HFFc6 (cell line): ENCODE data around the gene FAM174C. TPM values are rescaled to one million over a fixed set of nuclear protein-coding genes. Genes with fewer than 3 reads are reported as not detected.

ENCODE experiments used
- DNase-seq: peaks from one replicate; pipeline ENCODE4 v3.0.0-alpha.2; 2018
- H3K27ac Mint-ChIP-seq: 2 replicates; pipeline ENCODE4 v1.8.0; 2020; ENCODE audit warnings: mild to moderate bottlenecking, mixed read lengths
- H3K27me3 Mint-ChIP-seq: 2 replicates; pipeline ENCODE4 v1.8.0; 2021; ENCODE audit warnings: mild to moderate bottlenecking, moderate library complexity, mixed read lengths; ENCODE audit not compliant: insufficient read depth
- H3K36me3 Mint-ChIP-seq: 2 replicates; pipeline ENCODE4 v1.8.0; 2021; ENCODE audit warnings: low read depth, mixed read lengths
- H3K4me1 Mint-ChIP-seq: 2 replicates; pipeline ENCODE4 v1.8.0; 2020; ENCODE audit warnings: low read depth, mixed read lengths
- H3K4me3 Mint-ChIP-seq: 2 replicates; pipeline ENCODE4 v1.8.0; 2020; ENCODE audit warnings: mild to moderate bottlenecking, moderate library complexity, mixed read lengths
- H3K9me3 Mint-ChIP-seq: 2 replicates; pipeline ENCODE4 v1.8.0; 2020; ENCODE audit warnings: mild to moderate bottlenecking, mixed read lengths
- total RNA-seq, 6 experiments: library from RNA; stranded (reverse); fragmentation: NEBNext Ultra II Directional; extraction: Animal tissue kit (Norgen Biotek cat#: 25700); gene quantifications; 2 replicates in 1 of 6; 3 replicates in 5 of 6; pipeline ENCODE4 v1.2.3, GENCODE V29; 2021
- TF ChIP-seq, protein P1 (sequence below): fragments of 200-600 bp; sonication (generic); IDR thresholded peaks from 2 replicates; pipeline ENCODE4 v1.5.0; 2021; ENCODE audit warnings: antibody characterized with exemption, mild to moderate bottlenecking

Gene FAM174C
- total RNA-seq, 6 experiments from 2014 or later = 54.2 to 77.6 (median 63.8) TPM

DNA sequence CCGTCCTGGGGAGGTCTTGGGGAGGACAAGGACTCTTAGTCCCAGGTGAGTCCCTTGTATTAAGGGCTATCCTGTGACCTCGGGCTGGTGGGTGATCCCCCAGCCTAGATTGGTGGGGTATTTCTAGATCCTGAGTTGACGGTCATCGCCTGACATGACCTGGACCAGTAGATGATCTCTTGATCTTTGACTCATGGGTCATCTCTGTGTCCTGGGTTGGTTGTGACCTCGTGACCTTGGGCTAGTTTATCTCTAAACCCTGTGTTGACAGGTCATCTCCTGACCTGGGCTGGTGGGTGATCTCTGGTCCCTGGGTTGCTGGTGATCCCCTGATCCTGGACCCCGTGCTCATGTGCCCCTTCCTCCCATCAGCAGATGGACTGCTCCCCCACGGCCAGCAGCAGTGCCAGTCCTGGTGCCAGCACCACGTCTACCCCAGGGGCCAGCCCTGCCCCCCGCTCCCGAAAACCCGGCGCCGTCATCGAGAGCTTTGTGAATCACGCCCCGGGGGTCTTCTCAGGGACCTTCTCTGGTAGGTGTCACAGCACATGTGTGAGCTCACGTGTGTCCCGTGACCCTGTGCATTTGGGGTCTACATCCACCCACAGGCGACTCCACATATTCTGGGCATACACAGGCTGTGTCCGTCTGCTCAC is 20.7 kb upstream of the FAM174C start:
- Mint-ChIP-seq H3K4me3 (peak overlapping the region; percentile 56), H3K27ac (peak overlapping the region; percentile 73)

DNA sequence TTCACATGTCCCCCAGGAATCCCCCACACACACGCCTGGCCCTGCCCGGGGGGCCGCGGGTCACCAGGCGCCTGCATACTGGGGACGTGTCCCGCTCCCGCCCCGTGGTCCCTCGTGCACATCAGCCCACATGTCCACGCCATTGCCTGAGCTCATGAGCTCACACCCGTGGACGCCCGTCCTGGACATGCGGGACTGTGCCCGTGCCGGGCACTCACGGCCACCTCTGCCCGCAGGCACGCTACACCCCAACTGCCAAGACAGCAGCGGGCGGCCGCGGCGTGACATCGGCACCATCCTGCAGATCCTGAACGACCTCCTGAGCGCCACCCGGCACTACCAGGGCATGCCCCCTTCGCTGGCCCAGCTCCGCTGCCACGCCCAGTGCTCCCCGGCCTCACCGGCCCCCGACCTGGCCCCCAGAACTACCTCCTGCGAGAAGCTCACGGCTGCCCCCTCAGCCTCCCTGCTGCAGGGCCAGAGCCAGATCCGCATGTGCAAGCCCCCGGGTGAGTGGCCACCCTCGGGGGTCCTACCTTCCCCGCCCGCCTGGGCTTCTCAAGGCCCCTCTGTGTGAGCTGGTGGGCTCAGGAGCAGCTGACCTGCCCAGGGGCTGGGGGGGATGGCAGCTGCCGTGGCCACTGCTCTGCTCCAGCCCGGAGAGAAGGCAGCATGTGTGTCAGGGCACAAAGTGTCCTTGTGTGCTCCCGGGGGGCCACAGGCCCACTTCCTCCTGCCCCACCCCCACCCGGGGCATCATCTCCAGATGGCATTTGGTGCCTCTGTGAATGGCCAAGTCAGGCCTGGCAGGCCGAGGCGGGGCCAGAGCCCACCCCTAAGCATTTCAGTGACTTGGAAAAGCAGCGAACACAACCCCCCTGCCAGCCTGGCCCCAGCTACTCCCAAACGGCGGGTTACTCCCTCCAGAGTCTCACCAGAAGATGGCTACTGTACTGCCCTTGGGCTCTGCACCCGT is 19.9 kb upstream of the FAM174C start:
- peaks cover 18% of the 10 kb centered on the region for H3K36me3 Mint-ChIP-seq
- H3K27ac Mint-ChIP-seq = peak overlapping the region; percentile 73
- H3K4me3 Mint-ChIP-seq = 0 out of 2 replicates have a peak overlapping the region, but pooled peaks have one; percentile 56
- DNase-seq = no peak
- H3K27me3 Mint-ChIP-seq = peaks cover 29% of the 10 kb centered on the region
- TF ChIP-seq, protein P1, sequence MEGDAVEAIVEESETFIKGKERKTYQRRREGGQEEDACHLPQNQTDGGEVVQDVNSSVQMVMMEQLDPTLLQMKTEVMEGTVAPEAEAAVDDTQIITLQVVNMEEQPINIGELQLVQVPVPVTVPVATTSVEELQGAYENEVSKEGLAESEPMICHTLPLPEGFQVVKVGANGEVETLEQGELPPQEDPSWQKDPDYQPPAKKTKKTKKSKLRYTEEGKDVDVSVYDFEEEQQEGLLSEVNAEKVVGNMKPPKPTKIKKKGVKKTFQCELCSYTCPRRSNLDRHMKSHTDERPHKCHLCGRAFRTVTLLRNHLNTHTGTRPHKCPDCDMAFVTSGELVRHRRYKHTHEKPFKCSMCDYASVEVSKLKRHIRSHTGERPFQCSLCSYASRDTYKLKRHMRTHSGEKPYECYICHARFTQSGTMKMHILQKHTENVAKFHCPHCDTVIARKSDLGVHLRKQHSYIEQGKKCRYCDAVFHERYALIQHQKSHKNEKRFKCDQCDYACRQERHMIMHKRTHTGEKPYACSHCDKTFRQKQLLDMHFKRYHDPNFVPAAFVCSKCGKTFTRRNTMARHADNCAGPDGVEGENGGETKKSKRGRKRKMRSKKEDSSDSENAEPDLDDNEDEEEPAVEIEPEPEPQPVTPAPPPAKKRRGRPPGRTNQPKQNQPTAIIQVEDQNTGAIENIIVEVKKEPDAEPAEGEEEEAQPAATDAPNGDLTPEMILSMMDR = no peak
- H3K4me1 Mint-ChIP-seq = peaks cover 42% of the 10 kb centered on the region
- H3K9me3 Mint-ChIP-seq = no peaks in the 10 kb centered on the region

More for the DNA sequence above, 20.7 kb upstream of the FAM174C start:
- no peak for DNase-seq
- peaks cover 37% of the 10 kb centered on the region for H3K4me1 Mint-ChIP-seq
- H3K9me3 Mint-ChIP-seq = no peaks in the 10 kb centered on the region
- H3K27me3 Mint-ChIP-seq = peaks cover 25% of the 10 kb centered on the region
- peaks cover 18% of the 10 kb centered on the region for H3K36me3 Mint-ChIP-seq
- TF ChIP-seq, protein P1 = no peak

DNA sequence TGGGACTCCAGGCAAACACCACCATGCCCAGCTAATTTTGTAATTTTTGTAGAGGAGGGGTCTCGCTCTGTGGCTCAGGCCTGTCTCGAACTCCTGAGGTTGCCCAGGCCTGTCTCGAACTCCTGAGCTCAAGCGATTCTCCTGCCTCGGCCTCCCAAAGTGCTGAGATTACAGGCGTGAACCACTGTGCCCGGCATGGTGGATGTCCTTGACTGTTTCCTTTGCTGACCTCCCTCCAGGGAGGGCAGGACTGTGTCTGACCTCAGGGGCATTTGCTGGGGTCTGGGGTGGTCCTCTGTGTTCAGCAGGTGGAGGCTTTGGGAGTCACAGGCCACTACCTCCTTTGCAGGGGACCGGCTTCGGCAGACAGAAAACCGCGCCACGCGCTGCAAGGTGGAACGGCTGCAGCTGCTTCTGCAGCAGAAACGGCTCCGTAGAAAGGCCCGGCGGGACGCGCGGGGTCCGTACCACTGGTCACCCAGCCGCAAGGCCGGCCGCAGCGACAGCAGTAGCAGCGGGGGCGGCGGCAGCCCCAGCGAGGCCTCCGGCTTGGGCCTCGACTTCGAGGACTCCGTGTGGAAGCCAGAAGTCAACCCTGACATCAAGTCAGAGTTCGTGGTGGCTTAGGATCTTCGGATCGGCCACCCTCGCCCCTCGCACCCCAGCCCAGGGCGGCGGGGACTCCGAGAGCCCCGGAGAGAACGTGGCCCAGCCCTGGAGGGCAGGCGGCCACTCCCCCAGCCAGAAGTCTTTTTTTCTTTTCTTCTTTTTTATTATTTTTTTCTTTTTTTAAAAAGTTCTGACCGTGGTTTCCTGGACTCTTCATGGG is 18.5 kb upstream of the FAM174C start:
- no peak for DNase-seq
- peaks cover 34% of the 10 kb centered on the region for H3K27me3 Mint-ChIP-seq
- TF ChIP-seq, protein P1 = no peak
- no peaks in the 10 kb centered on the region for H3K9me3 Mint-ChIP-seq
- H3K4me3 Mint-ChIP-seq = peak overlapping the region; percentile 71; the same call in 1 of the 2 replicates
- peaks cover 10% of the 10 kb centered on the region for H3K36me3 Mint-ChIP-seq
- H3K27ac Mint-ChIP-seq = peak overlapping the region; percentile 93
- peaks cover 50% of the 10 kb centered on the region for H3K4me1 Mint-ChIP-seq

DNA sequence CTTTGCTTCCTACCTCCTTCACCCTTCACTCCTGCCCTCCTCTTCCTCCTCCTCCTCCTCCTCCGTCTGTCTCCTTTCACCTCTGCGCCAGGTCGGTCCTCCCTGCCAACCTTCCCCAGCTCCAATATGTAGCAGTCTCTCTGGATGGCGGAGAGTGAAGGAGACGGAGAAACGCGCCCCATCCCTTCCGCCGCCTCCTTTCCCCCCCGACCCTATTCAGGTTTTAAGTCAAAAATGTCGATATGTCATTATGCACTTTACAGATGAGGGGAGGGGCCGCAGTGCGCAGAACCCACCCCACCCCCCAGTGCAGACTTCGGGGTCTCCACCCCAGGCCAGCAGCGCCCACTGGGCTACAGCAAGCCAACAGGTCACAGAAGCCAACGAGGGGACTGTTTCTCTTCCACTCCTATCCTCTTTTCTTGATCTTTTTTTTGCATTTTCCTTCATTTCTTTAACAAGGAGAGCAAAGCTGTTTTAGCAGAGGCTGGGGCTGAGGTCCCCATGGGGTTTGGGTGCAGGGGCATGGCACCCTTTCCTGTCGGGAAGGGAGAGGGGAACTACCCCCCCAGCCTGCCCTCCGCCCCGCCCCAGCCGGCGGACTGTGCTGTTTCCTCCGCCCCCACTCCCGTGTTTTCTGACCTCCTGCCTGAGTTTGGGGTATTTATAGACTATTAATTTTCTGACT is 17.7 kb upstream of the FAM174C start:
- Mint-ChIP-seq H3K4me3 (peak overlapping the region; percentile 71), H3K27ac (peak overlapping the region; percentile 93), H3K36me3 (peaks cover 10% of the 10 kb centered on the region), H3K4me1 (peaks cover 55% of the 10 kb centered on the region), H3K27me3 (peaks cover 30% of the 10 kb centered on the region), H3K9me3 (no peaks in the 10 kb centered on the region)
- TF ChIP-seq, protein P1 = no peak
- no peak for DNase-seq

DNA sequence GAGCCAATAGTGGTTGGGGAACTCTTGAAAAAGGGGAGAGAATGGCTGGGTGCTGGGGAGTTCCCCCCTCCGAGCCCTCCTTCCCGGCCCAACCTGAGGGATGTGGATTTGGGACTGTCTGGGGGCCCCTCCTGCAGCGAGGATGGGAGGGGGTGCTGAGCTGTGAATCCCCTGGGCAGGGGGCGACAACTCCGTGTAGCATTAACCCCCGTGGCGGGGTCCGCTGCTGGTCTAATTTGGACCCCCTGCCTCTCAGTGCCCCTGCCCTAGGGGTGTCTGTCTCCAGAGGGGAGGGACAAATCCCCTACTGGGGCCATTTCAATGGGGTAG is 17.2 kb upstream of the FAM174C start:
- TF ChIP-seq, protein P1 = no peak
- Mint-ChIP-seq H3K27me3 (peaks cover 30% of the 10 kb centered on the region), H3K27ac (peak overlapping the region; percentile 93), H3K9me3 (no peaks in the 10 kb centered on the region), H3K36me3 (peaks cover 10% of the 10 kb centered on the region), H3K4me3 (peak overlapping the region; percentile 71), H3K4me1 (peaks cover 60% of the 10 kb centered on the region)
- DNase-seq = no peak
